IMR-90 (cell line): ENCODE measurements around the gene IRAK3. TPM values are rescaled to one million over a fixed set of nuclear protein-coding genes. Genes with fewer than 3 reads are reported as not detected.

Source experiments
- ATAC-seq: fragments of 200-7000 bp; cut with Tn5 transposase; 2 replicates; pipeline ENCODE4 v1.9.1; 2020; ENCODE audit warnings: low read depth, mild to moderate bottlenecking, moderate library complexity
- BruUV-seq: library from RNA; stranded (reverse); fragments of 400-500 nt; replicated peaks from 2 replicates; lab custom pipeline; 2021; lab: Mats Ljungman, UMichigan
- CTCF ChIA-PET: fragments of 300-600 bp; formaldehyde crosslinking; extraction: SDS; loops from one replicate; lab custom pipeline; 2021; ENCODE audit warnings: antibody characterized with exemption; lab: Yijun Ruan, JAX
- POLR2A ChIA-PET: fragments of 300-600 bp; sonication (Branson Sonifier 250); formaldehyde crosslinking; loops from one replicate; lab custom pipeline; 2022; ENCODE audit warnings: antibody characterized with exemption; ENCODE audit not compliant: unreplicated experiment; lab: Charles Lee
- DNase-seq: peaks from one replicate; pipeline ENCODE4 v3.0.0; 2013
- H2AFZ ChIP-seq: replicated peaks from 2 replicates; pipeline ENCODE3; 2013; ENCODE audit warnings: low read length, mild to moderate bottlenecking; ENCODE audit not compliant: poor library complexity
- H2AK5ac ChIP-seq: 2 replicates; pipeline ENCODE4 v1.6.1; 2013; ENCODE audit warnings: low read depth, low read length, inconsistent platforms
- H2AK9ac ChIP-seq: replicated peaks from 2 replicates; pipeline ENCODE3; 2013; ENCODE audit warnings: mild to moderate bottlenecking, low read depth, low read length, moderate library complexity; ENCODE audit not compliant: poor library complexity
- H2BK120ac ChIP-seq: 2 replicates; pipeline ENCODE4 v1.6.1; 2013; ENCODE audit warnings: low read depth, low read length, inconsistent platforms
- H2BK15ac ChIP-seq: 3 replicates; pipeline ENCODE4 v1.6.1; 2013; ENCODE audit warnings: low read depth, low read length, inconsistent platforms
- H2BK20ac ChIP-seq: 2 replicates; pipeline ENCODE4 v1.6.1; 2013; ENCODE audit warnings: low read depth, mild to moderate bottlenecking, inconsistent platforms, low read length, moderate library complexity
- H2BK5ac ChIP-seq: 2 replicates; pipeline ENCODE4 v1.6.1; 2013; ENCODE audit warnings: mild to moderate bottlenecking, low read depth, low read length, inconsistent platforms; ENCODE audit not compliant: poor library complexity, severe bottlenecking
- H3K14ac ChIP-seq: replicated peaks from 2 replicates; pipeline ENCODE4 v1.6.1; 2013; ENCODE audit warnings: low read depth, low read length, inconsistent platforms
- H3K18ac ChIP-seq: 2 replicates; pipeline ENCODE4 v1.6.1; 2013; ENCODE audit warnings: low read depth, low read length, control low read depth
- H3K23ac ChIP-seq: 2 replicates; pipeline ENCODE4 v1.6.1; 2013; ENCODE audit warnings: low read depth, low read length, inconsistent platforms
- H3K27ac ChIP-seq: 2 replicates; pipeline ENCODE4 v1.5.1; 2013; ENCODE audit warnings: mild to moderate bottlenecking, control low read depth, low read length; ENCODE audit not compliant: insufficient read depth
- H3K27me3 ChIP-seq: 2 replicates; pipeline ENCODE4 v1.6.1; 2013; ENCODE audit warnings: low read length; ENCODE audit not compliant: control insufficient read depth, insufficient read depth
- H3K36me3 ChIP-seq: 2 replicates; pipeline ENCODE4 v1.6.1; 2013; ENCODE audit warnings: low read length, mixed read lengths; ENCODE audit not compliant: control insufficient read depth, insufficient read depth
- H3K4ac ChIP-seq: 2 replicates; pipeline ENCODE4 v1.6.1; 2013; ENCODE audit warnings: low read depth, low read length, inconsistent platforms
- H3K4me1 ChIP-seq: 2 replicates; pipeline ENCODE4 v1.6.1; 2013; ENCODE audit warnings: low read length, mixed read lengths; ENCODE audit not compliant: control insufficient read depth, insufficient read depth
- H3K4me2 ChIP-seq: 2 replicates; pipeline ENCODE4 v1.6.1; 2013; ENCODE audit warnings: low read depth, mild to moderate bottlenecking, control low read depth, low read length, moderate library complexity
- H3K4me3 ChIP-seq: 2 replicates; pipeline ENCODE4 v1.5.1; 2013; ENCODE audit warnings: low read depth, mild to moderate bottlenecking, control low read depth, low read length, moderate library complexity; ENCODE audit not compliant: insufficient read depth
- H3K56ac ChIP-seq: 2 replicates; pipeline ENCODE4 v1.6.1; 2013; ENCODE audit warnings: low read length, inconsistent platforms; ENCODE audit not compliant: insufficient read depth; ENCODE audit errors: extremely low read depth
- H3K79me1 ChIP-seq, 2 experiments: 2 replicates each; pipeline ENCODE4 v1.6.1; 2013; ENCODE audit warnings: low read length in 2 of 2, inconsistent platforms in 1 of 2, low read depth in 1 of 2
- H3K9ac ChIP-seq: 2 replicates; pipeline ENCODE4 v1.6.1; 2013; ENCODE audit warnings: low read depth, low read length, control low read depth
- H3K9me1 ChIP-seq: 2 replicates; pipeline ENCODE4 v1.6.1; 2013; ENCODE audit warnings: low read length, inconsistent platforms; ENCODE audit not compliant: insufficient read depth
- H3K9me3 ChIP-seq: 2 replicates; pipeline ENCODE4 v1.6.1; 2013; ENCODE audit warnings: low read length; ENCODE audit not compliant: control insufficient read depth, insufficient read depth
- H4K20me1 ChIP-seq: 2 replicates; pipeline ENCODE4 v1.6.1; 2013; ENCODE audit warnings: low read length, inconsistent platforms; ENCODE audit not compliant: insufficient read depth
- H4K5ac ChIP-seq: 2 replicates; pipeline ENCODE4 v1.6.1; 2013; ENCODE audit warnings: mild to moderate bottlenecking, low read depth, low read length, control low read depth
- H4K8ac ChIP-seq, 2 experiments: 2 replicates each; pipeline ENCODE4 v1.6.1; 2013; ENCODE audit warnings: low read depth in 2 of 2, low read length in 2 of 2, control low read depth in 1 of 2, inconsistent platforms in 1 of 2
- H4K91ac ChIP-seq: 2 replicates; pipeline ENCODE4 v1.6.1; 2013; ENCODE audit warnings: low read depth, low read length, inconsistent platforms; ENCODE audit not compliant: insufficient read depth
- BHLHE40 ChIP-seq: fragments of 150-350 bp; IDR thresholded peaks from 2 replicates; pipeline ENCODE4 v1.6.1; 2016; ENCODE audit warnings: mild to moderate bottlenecking, low read depth, low read length
- CEBPB ChIP-seq: IDR thresholded peaks from 2 replicates; pipeline ENCODE4 v1.6.1; 2012; ENCODE audit warnings: low read depth, low read length, improper control_type of control experiment
- CHD1 ChIP-seq: IDR thresholded peaks from 2 replicates; pipeline ENCODE4 v1.6.1; 2012; ENCODE audit warnings: low read depth, low read length, improper control_type of control experiment
- FOS ChIP-seq: fragments of 150-350 bp; IDR thresholded peaks from 2 replicates; pipeline ENCODE4 v1.6.1; 2016; ENCODE audit warnings: low read depth, low read length
- MAFK ChIP-seq: IDR thresholded peaks from 2 replicates; pipeline ENCODE4 v1.6.1; 2012; ENCODE audit warnings: low read depth, low read length, improper control_type of control experiment
- MAZ ChIP-seq: IDR thresholded peaks from 2 replicates; pipeline ENCODE4 v1.6.1; 2012; ENCODE audit warnings: low read depth, mild to moderate bottlenecking, low read length, improper control_type of control experiment, moderate library complexity, borderline replicate concordance
- MXI1 ChIP-seq: IDR thresholded peaks from 2 replicates; pipeline ENCODE4 v1.6.1; 2012; ENCODE audit warnings: low read depth, mild to moderate bottlenecking, low read length, moderate library complexity, borderline replicate concordance
- NFE2L2 ChIP-seq: fragments of 150-350 bp; IDR thresholded peaks from 2 replicates; pipeline ENCODE4 v1.6.1; 2016; ENCODE audit warnings: low read depth, mild to moderate bottlenecking, low read length
- POLR2A ChIP-seq: IDR thresholded peaks from 2 replicates; pipeline ENCODE4 v1.6.1; 2012; ENCODE audit warnings: mild to moderate bottlenecking, low read depth, low read length
- RAD21 ChIP-seq: IDR thresholded peaks from 2 replicates; pipeline ENCODE4 v1.6.1; 2012; ENCODE audit warnings: low read length, improper control_type of control experiment
- RCOR1 ChIP-seq: IDR thresholded peaks from 2 replicates; pipeline ENCODE4 v1.6.1; 2012; ENCODE audit warnings: mild to moderate bottlenecking, low read length, improper control_type of control experiment; ENCODE audit not compliant: insufficient replicate concordance
- RFX5 ChIP-seq: IDR thresholded peaks from 2 replicates; pipeline ENCODE4 v1.8.0; 2012; ENCODE audit warnings: low read depth, mild to moderate bottlenecking, low read length, moderate library complexity
- SMC3 ChIP-seq: fragments of 150-350 bp; IDR thresholded peaks from 2 replicates; pipeline ENCODE4 v1.6.1; 2016; ENCODE audit warnings: low read depth, mild to moderate bottlenecking, antibody characterized with exemption, low read length, moderate library complexity
- WGBS, 2 experiments: methylation state at CpG; one replicate each; pipeline versions ENCODE4 v1.1.5 to v1.1.7; 2013; ENCODE audit warnings: missing lambda C conversion rate in 2 of 2; ENCODE audit not compliant: insufficient read length in 1 of 2; ENCODE audit errors: extremely low coverage in 2 of 2; 5-methylcytosine and 5-hydroxymethylcytosine counted together
- dilution Hi-C: fragments of 300-500 bp; cut with HindIII; formaldehyde crosslinking; loops from one replicate; pipeline ENCODE4 v1.14.3; 2018; ENCODE audit warnings: low sequenced_read_pairs; ENCODE audit not compliant: unreplicated experiment
- in situ Hi-C: fragments of 300-500 bp; cut with MboI; formaldehyde crosslinking; loops from 3 replicates; pipeline ENCODE4 v1.14.3; 2019; ENCODE audit warnings: low sequenced_read_pairs, inconsistent platforms, mixed read lengths
- intact Hi-C: fragments of 100-400 bp; cut with micrococcal nuclease; formaldehyde crosslinking; loops from 2 replicates; pipeline ENCODE4 v1.10.0; 2022
- polyA plus RNA-seq, 3 experiments: library from polyadenylated mRNA; depleted of rRNA; stranded (reverse); fragments of >200 nt; gene quantifications; 2 replicates each; pipeline ENCODE4 v1.2.3, GENCODE V29; 2012; ENCODE audit warnings: low replicate concordance in 1 of 3
- total RNA-seq: library from RNA; depleted of rRNA; stranded (reverse); fragments of >200 nt; gene quantifications from 2 replicates; pipeline ENCODE4 v1.2.3, GENCODE V29; 2012
- TF ChIP-seq, protein P1 (sequence below): fragments of 150-350 bp; IDR thresholded peaks from 2 replicates; pipeline ENCODE4 v1.6.1; 2016; ENCODE audit warnings: low read depth, mild to moderate bottlenecking, low read length, moderate library complexity, borderline replicate concordance
- TF ChIP-seq, protein P2 (sequence below): conservative IDR thresholded peaks from 2 replicates; pipeline ENCODE4 v1.5.1; 2012; ENCODE audit warnings: mild to moderate bottlenecking, low read depth, low read length, improper control_type of control experiment
- TF ChIP-seq, protein P3 (sequence below): fragments of 150-350 bp; IDR thresholded peaks from 2 replicates; pipeline ENCODE4 v1.6.1; 2017; ENCODE audit warnings: mild to moderate bottlenecking, antibody characterized with exemption, low read length, low read depth

Gene IRAK3
- total and polyA plus RNA-seq, 2 of the 4 experiments (the other 2 are of a cell fraction), result 0.53 to 0.72 TPM

DNA sequence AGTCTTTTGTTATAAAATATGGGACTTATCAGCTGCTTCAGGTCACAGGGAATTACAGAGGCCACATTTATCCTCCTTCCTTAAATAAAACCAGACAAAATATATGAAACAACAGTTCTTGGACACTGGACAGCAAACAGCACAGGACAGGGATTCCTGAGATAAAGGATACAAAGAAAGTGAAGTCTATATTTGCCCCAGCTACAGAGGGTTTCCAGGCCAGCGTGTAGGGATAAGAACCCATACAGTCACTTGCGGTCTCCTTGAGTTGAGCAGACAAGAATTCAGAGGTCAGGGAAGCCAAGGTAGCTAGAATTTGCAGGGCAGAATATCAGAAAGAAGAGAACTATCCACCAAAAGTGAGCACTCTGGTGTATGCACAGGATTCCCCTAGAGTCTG lies 49.7 kb upstream of the IRAK3 start:
- Histone ChIP-seq H3K9ac (no peak overlapping the region), H4K20me1 (no peaks in the 10 kb centered on the region), H2BK5ac (no peak overlapping the region), H3K14ac (no peak overlapping the region), H3K4me2 (no peak overlapping the region), H2AFZ (no peak overlapping the region), H3K27ac (no peak overlapping the region), H3K36me3 (peaks cover 20% of the 10 kb centered on the region), H3K4me1 (no peaks in the 10 kb centered on the region), H4K5ac (no peak overlapping the region), H4K8ac (no peak overlapping the region), H3K9me3 (peaks cover 6% of the 10 kb centered on the region), H4K91ac (no peak overlapping the region), H3K4me3 (no peak overlapping the region), H3K9me1 (no peaks in the 10 kb centered on the region), H2AK5ac (no peak overlapping the region), H2BK15ac (no peak overlapping the region), H2AK9ac (no peak overlapping the region), H3K27me3 (no peaks in the 10 kb centered on the region), H3K4ac (no peak overlapping the region), H3K18ac (no peak overlapping the region), H3K23ac (no peak overlapping the region), H3K56ac (no peak overlapping the region), H2BK120ac (no peak overlapping the region), H2BK20ac (no peak overlapping the region), H3K79me1 (peaks cover 31 to 36% of the 10 kb centered on the region in 2 experiments)
- no TSS peak for BruUV-seq
- intact Hi-C loops (no loop called here), dilution Hi-C loops (no loop called here), in situ Hi-C loops (no loop called here)
- TF ChIP-seq RFX5 (no peak), NFE2L2 (no peak), MAFK (no peak), MAZ (no peak), BHLHE40 (no peak), CEBPB (no peak), RAD21 (no peak), FOS (no peak), MXI1 (no peak), SMC3 (no peak), POLR2A (no peak), CHD1 (no peak), RCOR1 (no peak)
- TF ChIP-seq, protein P1, sequence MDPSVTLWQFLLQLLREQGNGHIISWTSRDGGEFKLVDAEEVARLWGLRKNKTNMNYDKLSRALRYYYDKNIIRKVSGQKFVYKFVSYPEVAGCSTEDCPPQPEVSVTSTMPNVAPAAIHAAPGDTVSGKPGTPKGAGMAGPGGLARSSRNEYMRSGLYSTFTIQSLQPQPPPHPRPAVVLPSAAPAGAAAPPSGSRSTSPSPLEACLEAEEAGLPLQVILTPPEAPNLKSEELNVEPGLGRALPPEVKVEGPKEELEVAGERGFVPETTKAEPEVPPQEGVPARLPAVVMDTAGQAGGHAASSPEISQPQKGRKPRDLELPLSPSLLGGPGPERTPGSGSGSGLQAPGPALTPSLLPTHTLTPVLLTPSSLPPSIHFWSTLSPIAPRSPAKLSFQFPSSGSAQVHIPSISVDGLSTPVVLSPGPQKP, result no peak
- TF ChIP-seq, protein P2, sequence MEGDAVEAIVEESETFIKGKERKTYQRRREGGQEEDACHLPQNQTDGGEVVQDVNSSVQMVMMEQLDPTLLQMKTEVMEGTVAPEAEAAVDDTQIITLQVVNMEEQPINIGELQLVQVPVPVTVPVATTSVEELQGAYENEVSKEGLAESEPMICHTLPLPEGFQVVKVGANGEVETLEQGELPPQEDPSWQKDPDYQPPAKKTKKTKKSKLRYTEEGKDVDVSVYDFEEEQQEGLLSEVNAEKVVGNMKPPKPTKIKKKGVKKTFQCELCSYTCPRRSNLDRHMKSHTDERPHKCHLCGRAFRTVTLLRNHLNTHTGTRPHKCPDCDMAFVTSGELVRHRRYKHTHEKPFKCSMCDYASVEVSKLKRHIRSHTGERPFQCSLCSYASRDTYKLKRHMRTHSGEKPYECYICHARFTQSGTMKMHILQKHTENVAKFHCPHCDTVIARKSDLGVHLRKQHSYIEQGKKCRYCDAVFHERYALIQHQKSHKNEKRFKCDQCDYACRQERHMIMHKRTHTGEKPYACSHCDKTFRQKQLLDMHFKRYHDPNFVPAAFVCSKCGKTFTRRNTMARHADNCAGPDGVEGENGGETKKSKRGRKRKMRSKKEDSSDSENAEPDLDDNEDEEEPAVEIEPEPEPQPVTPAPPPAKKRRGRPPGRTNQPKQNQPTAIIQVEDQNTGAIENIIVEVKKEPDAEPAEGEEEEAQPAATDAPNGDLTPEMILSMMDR, result no peak
- TF ChIP-seq, protein P3, sequence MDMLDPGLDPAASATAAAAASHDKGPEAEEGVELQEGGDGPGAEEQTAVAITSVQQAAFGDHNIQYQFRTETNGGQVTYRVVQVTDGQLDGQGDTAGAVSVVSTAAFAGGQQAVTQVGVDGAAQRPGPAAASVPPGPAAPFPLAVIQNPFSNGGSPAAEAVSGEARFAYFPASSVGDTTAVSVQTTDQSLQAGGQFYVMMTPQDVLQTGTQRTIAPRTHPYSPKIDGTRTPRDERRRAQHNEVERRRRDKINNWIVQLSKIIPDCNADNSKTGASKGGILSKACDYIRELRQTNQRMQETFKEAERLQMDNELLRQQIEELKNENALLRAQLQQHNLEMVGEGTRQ, result no peak
- ATAC-seq, result no peak
- DNase-seq, result no peak
- ChIA-PET CTCF (no interaction called here), POLR2A (no interaction called here)
- no CpG with 5 or more reads among the region's 2 CpGs for WGBS, 2 experiments
